K562 (cell line): ENCODE data around the gene EML2. TPM values are rescaled to one million over a fixed set of nuclear protein-coding genes. Genes with fewer than 3 reads are reported as not detected.

ENCODE experiments used
- ATAC-seq: fragments of 200-7000 bp; cut with Tn5 transposase; 3 replicates; pipeline ENCODE4 v1.9.1; 2020; ENCODE audit warnings: moderate library complexity
- BruUV-seq: library from RNA; stranded (reverse); fragments of 400-500 nt; replicated peaks from 2 replicates; lab custom pipeline; 2021; lab: Mats Ljungman, UMichigan
- CTCF ChIA-PET: fragments of 300-600 bp; formaldehyde crosslinking; extraction: SDS; loops from one replicate; lab custom pipeline; 2021; ENCODE audit warnings: low intra/inter-chr PET ratio; lab: Yijun Ruan, JAX
- POLR2A ChIA-PET: fragments of 300-600, 350-650 bp; sonication (Branson Sonifier 250); formaldehyde crosslinking; extraction: SDS; loops from one replicate; lab custom pipeline; 2021; ENCODE audit warnings: antibody characterized with exemption, inconsistent platforms; lab: Yijun Ruan, JAX
- DNase-seq, 4 experiments: peaks; one replicate each; pipeline versions ENCODE4 v3.0.0 to v3.0.0-alpha.2; 2011 to 2018; ENCODE audit warnings: low spot score in 3 of 4, mixed read lengths in 3 of 4; ENCODE audit errors: extremely low read depth in 1 of 4
- FAIRE-seq: peaks from 2 replicates; lab custom pipeline; 2011; peaks lifted over from hg19 to GRCh38; lab: Jason Lieb, UNC
- H2AFZ ChIP-seq: 2 replicates; pipeline ENCODE4 v1.6.0; 2011; ENCODE audit warnings: low read depth, low read length, control low read depth, inconsistent platforms
- H3K27ac ChIP-seq: fragments of 200-600 bp; 3 replicates; pipeline ENCODE4 v1.8.0; 2011; ENCODE audit warnings: low read depth, mild to moderate bottlenecking, control low read depth, inconsistent platforms, low read length, moderate library complexity, mixed read lengths; ENCODE audit errors: extremely low read depth
- H3K27me3 ChIP-seq, 2 experiments: fragments of 300-600 bp in 1 of 2; 2 replicates in 1 of 2; 3 replicates in 1 of 2; pipeline versions ENCODE4 v1.6.0 to v1.8.0; 2011; ENCODE audit warnings: inconsistent platforms in 2 of 2, low read length in 2 of 2, mild to moderate bottlenecking in 1 of 2, mixed read lengths in 1 of 2, moderate library complexity in 1 of 2; ENCODE audit not compliant: control insufficient read depth in 2 of 2, insufficient read depth in 2 of 2
- H3K36me3 ChIP-seq: fragments of 300-600 bp; 3 replicates; pipeline ENCODE4 v1.8.0; 2011; ENCODE audit warnings: mild to moderate bottlenecking, low read length, inconsistent platforms; ENCODE audit not compliant: control insufficient read depth, insufficient read depth
- H3K4me1 ChIP-seq, 2 experiments: fragments of 200-600 bp in 1 of 2; replicated peaks in 1 of 2; 2 replicates in 1 of 2; 3 replicates in 1 of 2; pipeline versions ENCODE4 v1.5.1 to v1.8.0; 2011; ENCODE audit warnings: inconsistent platforms in 2 of 2, low read length in 2 of 2, mild to moderate bottlenecking in 1 of 2, mixed read lengths in 1 of 2, moderate library complexity in 1 of 2; ENCODE audit not compliant: control insufficient read depth in 2 of 2, insufficient read depth in 2 of 2
- H3K4me2 ChIP-seq: 2 replicates; pipeline ENCODE4 v1.6.1; 2011; ENCODE audit warnings: low read length, control low read depth, inconsistent platforms, mixed read lengths; ENCODE audit not compliant: insufficient read depth
- H3K4me3 ChIP-seq: fragments of 200-600 bp; sonication (generic), shearing (Covaris generic); 2 replicates; pipeline ENCODE4 v1.5.1; 2016; ENCODE audit warnings: control low read depth, inconsistent platforms
- H3K79me2 ChIP-seq: fragments of 200-600 bp; 3 replicates; pipeline ENCODE4 v1.8.0; 2011; ENCODE audit warnings: low read length, inconsistent platforms; ENCODE audit not compliant: control insufficient read depth, insufficient read depth
- H3K9ac ChIP-seq, 2 experiments: 2 replicates each; pipeline versions ENCODE4 v1.6.0 to v1.6.1; 2011; ENCODE audit warnings: low read depth in 2 of 2, low read length in 2 of 2, control low read depth in 1 of 2, inconsistent platforms in 1 of 2, mild to moderate bottlenecking in 1 of 2, mixed read lengths in 1 of 2; ENCODE audit not compliant: insufficient read depth in 1 of 2
- H3K9me1 ChIP-seq: one replicate; pipeline ENCODE4 v1.6.0; 2011; ENCODE audit warnings: inconsistent platforms, mild to moderate bottlenecking, low read length, moderate library complexity; ENCODE audit not compliant: control insufficient read depth, insufficient read depth
- H3K9me3 ChIP-seq: replicated peaks from 2 replicates; pipeline ENCODE4 v1.5.1; 2011; ENCODE audit warnings: low read depth, low read length, inconsistent platforms; ENCODE audit not compliant: control insufficient read depth, insufficient read depth
- H4K20me1 ChIP-seq: replicated peaks from 2 replicates; pipeline ENCODE4 v1.6.1; 2011; ENCODE audit warnings: low read length, inconsistent platforms, mixed read lengths; ENCODE audit not compliant: control insufficient read depth, insufficient read depth
- AFF4 ChIP-seq: sonication (generic); formaldehyde crosslinking; IDR thresholded peaks from 2 replicates; pipeline ENCODE4 v1.8.0; 2023; ENCODE audit warnings: mild to moderate bottlenecking, missing genetic modification reagents
- EGR1 ChIP-seq: fragments of 450-650 bp; conservative IDR thresholded peaks from 2 replicates; pipeline ENCODE4 v1.6.1; 2017; ENCODE audit warnings: mild to moderate bottlenecking
- ESRRA ChIP-seq: fragments of 450-650 bp; IDR thresholded peaks from 2 replicates; pipeline ENCODE4 v1.6.1; 2014; ENCODE audit warnings: low read depth, mild to moderate bottlenecking, moderate library complexity, borderline replicate concordance
- HDAC2 ChIP-seq: fragments of 450-650 bp; IDR thresholded peaks from 2 replicates; pipeline ENCODE4 v1.6.1; 2016; ENCODE audit warnings: mild to moderate bottlenecking
- HOMEZ ChIP-seq: fragments of 250-450 bp; sonication (Bioruptor Pico); IDR thresholded peaks from 2 replicates; pipeline ENCODE4 v1.4.0; 2020; ENCODE audit warnings: mild to moderate bottlenecking, moderate library complexity
- NFIC ChIP-seq: fragments of 450-650 bp; IDR thresholded peaks from 2 replicates; pipeline ENCODE4 v1.6.1; 2017; ENCODE audit warnings: mild to moderate bottlenecking, inconsistent platforms
- SIN3A ChIP-seq, 2 experiments: fragments of 150-350 bp in 1 of 2; IDR thresholded peaks; 2 replicates each; pipeline ENCODE4 v1.6.1; 2011 to 2016; ENCODE audit warnings: borderline replicate concordance in 2 of 2, low read depth in 2 of 2, low read length in 2 of 2, mild to moderate bottlenecking in 2 of 2, moderate library complexity in 2 of 2; ENCODE audit not compliant: control insufficient read depth in 1 of 2
- ZBTB1 ChIP-seq: sonication (generic); formaldehyde crosslinking; IDR thresholded peaks from 2 replicates; pipeline ENCODE4 v1.8.1; 2023; ENCODE audit warnings: missing genetic modification reagents, low read depth, mild to moderate bottlenecking, borderline replicate concordance
- ZNF121 ChIP-seq: sonication (generic); formaldehyde crosslinking; conservative IDR thresholded peaks from 2 replicates; pipeline ENCODE4 v1.8.0; 2022; ENCODE audit warnings: missing genetic modification reagents
- ZNF239 ChIP-seq: fragments of 250-450 bp; sonication (Bioruptor Pico); IDR thresholded peaks from 2 replicates; pipeline ENCODE4 v1.4.0; 2020; ENCODE audit warnings: mild to moderate bottlenecking
- ZNF592 ChIP-seq: fragments of 450-650 bp; IDR thresholded peaks from 2 replicates; pipeline ENCODE4 v1.6.1; 2017; ENCODE audit warnings: antibody characterized with exemption, mild to moderate bottlenecking
- ZNF668 ChIP-seq: fragments of 250-450 bp; sonication (Bioruptor Pico); IDR thresholded peaks from 2 replicates; pipeline ENCODE4 v1.8.0; 2022; ENCODE audit warnings: mild to moderate bottlenecking, inconsistent platforms
- WGBS: fragments of 100-300 bp; shearing (Covaris generic); methylation state at CpG from one replicate; pipeline ENCODE4 v1.1.6; 2016; ENCODE audit warnings: low coverage, mixed read lengths; ENCODE audit not compliant: insufficient coverage; ENCODE audit errors: missing lambda C conversion rate; 5-methylcytosine and 5-hydroxymethylcytosine counted together
- in situ Hi-C: fragments of 300-500 bp; cut with MboI; formaldehyde crosslinking; loops from 4 replicates; pipeline ENCODE4 v1.15.0; 2018; ENCODE audit warnings: inconsistent platforms, mixed read lengths
- intact Hi-C: fragments of 100-400 bp; cut with micrococcal nuclease; formaldehyde crosslinking; loops from 2 replicates; pipeline ENCODE4 v1.14.2; 2022
- polyA plus RNA-seq, 8 experiments: library from polyadenylated mRNA; depleted of rRNA in 4 of 8; stranded (reverse) in 5 of 8; unstranded in 3 of 8; fragments of >200 nt; fragmentation: Nextera tagmentation in 2 of 8; fragmentation: Illumina TruSeq in 1 of 8; extraction: Ambion mirVana in 2 of 8; extraction: Trizol in 1 of 8; gene quantifications; 2 replicates each; pipeline versions ENCODE4 v1.2.1 to v1.2.3, GENCODE V29; 2011 to 2014; ENCODE audit warnings: inconsistent platforms in 1 of 8, missing spikeins in 1 of 8
- total RNA-seq, 7 experiments: library from RNA; depleted of rRNA in 6 of 7; stranded (reverse); fragments of >200 nt in 6 of 7; fragmentation: Illumina TruSeq in 2 of 7; extraction: Trizol in 2 of 7; gene quantifications; 2 replicates each; pipeline versions ENCODE4 v1.2.1 to v1.2.3, GENCODE V29; 2011 to 2021; ENCODE audit warnings: low replicate concordance in 1 of 7

The EML2 gene
- total and polyA plus RNA-seq, 9 of the 15 experiments (the other 6 are each of a cell fraction or from before 2014, with no cell fraction given) = 2.6 to 69.6 (median 24.8) TPM

- BruUV-seq = no TSS peak
- H2AFZ ChIP-seq = no peak overlapping the region
- no peaks in the 10 kb centered on the region for H3K27me3 ChIP-seq
- ChIA-PET POLR2A (no interaction called here), CTCF (no interaction called here)
- DNase-seq (no peak), ATAC-seq (no peak), FAIRE-seq (no peak)
- peaks cover 4 to 22% of the 10 kb centered on the region in 2 experiments; a peak in 3 of 5 replicates for H3K4me1 ChIP-seq
- intact Hi-C loops = no loop called here
- H3K9me3 ChIP-seq = no peaks in the 10 kb centered on the region
- 83% methylated on average over 11 of the region's 11 CpGs for WGBS
- H3K27ac ChIP-seq = no peak overlapping the region
- H3K79me2 ChIP-seq = peaks cover 20% of the 10 kb centered on the region
- peaks cover 3% of the 10 kb centered on the region for H3K9me1 ChIP-seq
- peaks cover 15% of the 10 kb centered on the region; the same call in 2 of the 3 replicates for H3K36me3 ChIP-seq
- no peak overlapping the region for H3K4me2 ChIP-seq
- in situ Hi-C loops = no loop called here
- H4K20me1 ChIP-seq = no peaks in the 10 kb centered on the region
- peak overlapping the region in 1 of 2 experiments; percentile 82; a peak in 2 of 4 replicates for H3K9ac ChIP-seq
- H3K4me3 ChIP-seq = no peak overlapping the region
- TF ChIP-seq ZNF668 (CRISPR knock-in tag) (no peak), SIN3A (IDR thresholded peaks at IDR 0.05; ENCODE audit: borderline replicate concordance in 2 of 2, control insufficient read depth in 1 of 2, low read depth in 2 of 2, low read length in 2 of 2) (no peak), HDAC2 (no peak), NFIC (no peak), ZNF239 (CRISPR knock-in tag) (no peak), ZNF121 (CRISPR knock-in tag) (no peak), ZBTB1 (CRISPR knock-in tag) (no peak), ESRRA (no peak), EGR1 (no peak), AFF4 (CRISPR knock-in tag) (no peak), ZNF592 (no peak), HOMEZ (no peak)
Measured at GRCh38 chr19:45560686-45561085, 78.5 kb downstream of the EML2 start.
